Ovary (tissue), 9 donors: ENCODE data around the gene TPK1. TPM values are rescaled to one million over a fixed set of nuclear protein-coding genes. Genes with fewer than 3 reads are reported as not detected.

Experiments used
- DNase-seq, 5 donors: peaks; one replicate each; pipeline ENCODE4 v3.0.0-alpha.2; 2019 to 2020
- H3K27ac ChIP-seq, 2 donors: fragments of 200-600 bp; one replicate each; pipeline versions ENCODE4 v1.5.1 to v1.8.0; 2019 to 2022
- H3K27me3 ChIP-seq: fragments of 200-600 bp; one replicate; pipeline ENCODE4 v1.8.0; 2022
- H3K36me3 ChIP-seq: fragments of 200-600 bp; sonication (generic); one replicate; pipeline ENCODE4 v1.5.1; 2019
- H3K4me1 ChIP-seq: one replicate; pipeline ENCODE4 v1.8.1; 2013; ENCODE audit warnings: mild to moderate bottlenecking, moderate library complexity; ENCODE audit not compliant: insufficient read depth
- H3K4me3 ChIP-seq: fragments of 200-600 bp; sonication (generic); one replicate; pipeline ENCODE4 v1.5.1; 2017
- H3K9me3 ChIP-seq, 2 donors: fragments of 200-600 bp in 1 of 2; sonication (generic) in 1 of 2; one replicate each; pipeline versions ENCODE4 v1.5.1 to v1.8.1; 2013 to 2019; ENCODE audit warnings: mild to moderate bottlenecking in 1 of 2, moderate library complexity in 1 of 2
- EP300 ChIP-seq: sonication (generic); formaldehyde crosslinking; IDR thresholded peaks from one replicate; pipeline ENCODE4 v1.6.1; 2017; ENCODE audit warnings: antibody characterized with exemption
- POLR2A ChIP-seq: fragments of 450-650 bp; IDR thresholded peaks from one replicate; pipeline ENCODE4 v1.6.1; 2017; ENCODE audit warnings: antibody characterized with exemption, mild to moderate bottlenecking, moderate library complexity
- WGBS, 3 donors: extraction: QIAGEN DNeasy Blood & Tissue Kit in 1 of 3; methylation state at CpG; one replicate each; pipeline versions ENCODE4 v1.1.5 to v1.1.7; 2013 to 2017; 5-methylcytosine and 5-hydroxymethylcytosine counted together
- intact Hi-C, 4 donors: fragments of 100-400 bp; cut with DNase I; formaldehyde crosslinking; loops; one replicate each; pipeline versions ENCODE4 v1.11.0 to v1.15.1; 2022 to 2023
- polyA plus RNA-seq, 2 donors: library from polyadenylated mRNA; stranded (reverse); fragments of 200-250 nt in 1 of 2; fragments of 350-450 nt in 1 of 2; fragmentation: Illumina TruSeq in 1 of 2; extraction: RNeasy Lipid Tissue Mini Kit (QIAGEN cat#74804) in 1 of 2; gene quantifications; one replicate each; pipeline ENCODE4 v1.2.3, GENCODE V29; 2013 to 2014
- total RNA-seq, 7 donors: library from RNA; depleted of rRNA in 2 of 7; stranded (reverse); fragments of >200 nt in 2 of 7; fragmentation: NEBNext Ultra II Directional in 3 of 7; extraction: Animal tissue kit (Norgen Biotek cat#: 25700) in 3 of 7; gene quantifications; one replicate each; pipeline versions ENCODE4 v1.1.0 to v1.2.4, GENCODE V29; 2016 to 2023
- TF ChIP-seq, protein P1 (sequence below), 3 donors: fragments of 450-650 bp in 2 of 3; fragments of 200-600 bp in 1 of 3; IDR thresholded peaks; one replicate each; pipeline versions ENCODE4 v1.5.1 to v1.8.0; 2016 to 2022; ENCODE audit warnings: antibody characterized with exemption in 3 of 3, mild to moderate bottlenecking in 1 of 3
- donor health status: DM: no; HTN: no; CAD: no; lungs with moderate emphysema.
- donor health status: DM: no; HTN: no; CAD: no.
- donor health status: Bipolar disorder and iron deficiency.
- donor health status: DM: yes; HTN: yes; CAD: no.
- donor health status: DM: no; HTN: no; CAD: no.
- donor health status: DM: yes; HTN: yes; CAD: no.

Gene TPK1
- total and polyA plus RNA-seq, 9 donors = 3.2 to 13.1 (median 4.6) TPM

DNA sequence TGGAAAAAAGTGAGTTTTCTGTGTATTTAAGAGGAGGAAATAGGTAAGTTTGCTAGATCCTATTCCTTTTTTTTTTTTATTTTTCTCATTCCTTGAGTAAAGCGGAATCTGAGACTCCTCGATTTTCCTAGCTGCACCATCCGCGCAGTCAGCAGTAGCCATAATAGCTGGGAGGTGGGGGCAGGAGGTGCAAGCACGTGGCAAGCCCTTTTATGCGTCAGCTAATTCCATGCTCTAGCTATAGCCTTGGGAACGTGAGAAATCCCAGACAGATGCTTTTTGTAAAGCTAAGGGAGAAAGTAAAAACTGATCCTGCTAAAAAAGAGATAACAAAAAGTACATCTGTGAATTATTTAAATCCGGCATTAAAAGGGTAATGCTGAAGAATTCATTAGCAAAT is 33.2 kb upstream of the TPK1 start:
- TF ChIP-seq POLR2A = no peak
- TF ChIP-seq, protein P1, sequence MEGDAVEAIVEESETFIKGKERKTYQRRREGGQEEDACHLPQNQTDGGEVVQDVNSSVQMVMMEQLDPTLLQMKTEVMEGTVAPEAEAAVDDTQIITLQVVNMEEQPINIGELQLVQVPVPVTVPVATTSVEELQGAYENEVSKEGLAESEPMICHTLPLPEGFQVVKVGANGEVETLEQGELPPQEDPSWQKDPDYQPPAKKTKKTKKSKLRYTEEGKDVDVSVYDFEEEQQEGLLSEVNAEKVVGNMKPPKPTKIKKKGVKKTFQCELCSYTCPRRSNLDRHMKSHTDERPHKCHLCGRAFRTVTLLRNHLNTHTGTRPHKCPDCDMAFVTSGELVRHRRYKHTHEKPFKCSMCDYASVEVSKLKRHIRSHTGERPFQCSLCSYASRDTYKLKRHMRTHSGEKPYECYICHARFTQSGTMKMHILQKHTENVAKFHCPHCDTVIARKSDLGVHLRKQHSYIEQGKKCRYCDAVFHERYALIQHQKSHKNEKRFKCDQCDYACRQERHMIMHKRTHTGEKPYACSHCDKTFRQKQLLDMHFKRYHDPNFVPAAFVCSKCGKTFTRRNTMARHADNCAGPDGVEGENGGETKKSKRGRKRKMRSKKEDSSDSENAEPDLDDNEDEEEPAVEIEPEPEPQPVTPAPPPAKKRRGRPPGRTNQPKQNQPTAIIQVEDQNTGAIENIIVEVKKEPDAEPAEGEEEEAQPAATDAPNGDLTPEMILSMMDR (IDR thresholded peaks at IDR 0.05) = no peak
- TF ChIP-seq EP300 = no peak
- no peaks in the 10 kb centered on the region for H3K4me1 ChIP-seq
- WGBS, 3 donors = 12 to 31% (median 16%) methylated on average over 8 of the region's 8 CpGs
- DNase-seq = no peak
- H3K4me3 ChIP-seq = no peak overlapping the region
- no peaks in the 10 kb centered on the region for H3K27me3 ChIP-seq
- H3K27ac ChIP-seq = no peak overlapping the region
- no peaks in the 10 kb centered on the region for H3K9me3 ChIP-seq
- H3K36me3 ChIP-seq = no peaks in the 10 kb centered on the region
- intact Hi-C loops = no loop called here

DNA sequence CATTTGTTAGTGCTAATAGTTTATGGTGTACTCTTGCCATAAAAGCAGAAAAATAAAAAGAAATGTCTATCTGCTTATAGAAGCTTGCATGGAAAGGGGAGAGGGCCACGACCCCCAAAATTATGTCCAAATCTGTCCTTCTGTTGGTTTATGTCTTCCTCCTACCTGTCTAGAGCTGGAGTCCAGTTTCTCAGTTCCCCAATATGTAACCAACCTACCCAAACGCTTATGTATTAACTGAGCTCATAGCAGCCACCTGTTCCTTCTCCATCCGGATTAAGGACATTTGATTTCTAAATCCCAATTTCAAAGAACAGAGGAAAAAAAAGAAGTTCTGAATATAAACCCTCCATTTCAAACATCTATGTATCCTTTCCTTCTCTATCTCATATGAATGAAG is 30.3 kb upstream of the TPK1 start:
- Histone ChIP-seq H3K36me3 (no peaks in the 10 kb centered on the region), H3K27ac (no peak overlapping the region), H3K4me3 (no peak overlapping the region), H3K4me1 (no peaks in the 10 kb centered on the region), H3K27me3 (no peaks in the 10 kb centered on the region), H3K9me3 (no peaks in the 10 kb centered on the region)
- no peak for DNase-seq
- WGBS, 3 donors = 81 to 88% (median 83%) methylated on average over 3 of the region's 3 CpGs
- intact Hi-C loops = no loop called here
- TF ChIP-seq EP300 = no peak
- no peak for TF ChIP-seq POLR2A
- TF ChIP-seq, protein P1 (IDR thresholded peaks at IDR 0.05) = no peak

DNA sequence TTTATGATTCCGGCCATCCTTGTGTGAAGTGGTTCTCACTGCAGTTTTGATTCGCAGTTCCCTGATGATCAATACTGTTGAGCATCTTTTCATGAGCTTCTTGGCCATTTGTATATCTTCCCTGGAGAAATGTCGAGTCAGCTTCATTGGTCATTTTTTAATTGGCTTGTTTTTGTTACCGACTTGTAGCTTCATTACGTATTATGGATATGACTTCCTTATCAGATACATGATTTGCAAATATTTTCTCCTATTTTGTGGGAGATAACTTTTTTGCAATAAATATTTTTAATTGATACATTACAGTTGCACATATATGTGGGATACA is 27.4 kb upstream of the TPK1 start:
- no peaks in the 10 kb centered on the region for H3K36me3 ChIP-seq
- no peaks in the 10 kb centered on the region for H3K27me3 ChIP-seq
- TF ChIP-seq, protein P1 (IDR thresholded peaks at IDR 0.05) = no peak
- TF ChIP-seq POLR2A = no peak
- TF ChIP-seq EP300 = no peak
- WGBS, 3 donors = 85 to 88% (median 87%) methylated on average over 5 of the region's 5 CpGs
- no peaks in the 10 kb centered on the region for H3K9me3 ChIP-seq
- H3K4me1 ChIP-seq = no peaks in the 10 kb centered on the region
- H3K27ac ChIP-seq = no peak overlapping the region
- no peak for DNase-seq
- H3K4me3 ChIP-seq = no peak overlapping the region
- intact Hi-C loops = no loop called here

DNA sequence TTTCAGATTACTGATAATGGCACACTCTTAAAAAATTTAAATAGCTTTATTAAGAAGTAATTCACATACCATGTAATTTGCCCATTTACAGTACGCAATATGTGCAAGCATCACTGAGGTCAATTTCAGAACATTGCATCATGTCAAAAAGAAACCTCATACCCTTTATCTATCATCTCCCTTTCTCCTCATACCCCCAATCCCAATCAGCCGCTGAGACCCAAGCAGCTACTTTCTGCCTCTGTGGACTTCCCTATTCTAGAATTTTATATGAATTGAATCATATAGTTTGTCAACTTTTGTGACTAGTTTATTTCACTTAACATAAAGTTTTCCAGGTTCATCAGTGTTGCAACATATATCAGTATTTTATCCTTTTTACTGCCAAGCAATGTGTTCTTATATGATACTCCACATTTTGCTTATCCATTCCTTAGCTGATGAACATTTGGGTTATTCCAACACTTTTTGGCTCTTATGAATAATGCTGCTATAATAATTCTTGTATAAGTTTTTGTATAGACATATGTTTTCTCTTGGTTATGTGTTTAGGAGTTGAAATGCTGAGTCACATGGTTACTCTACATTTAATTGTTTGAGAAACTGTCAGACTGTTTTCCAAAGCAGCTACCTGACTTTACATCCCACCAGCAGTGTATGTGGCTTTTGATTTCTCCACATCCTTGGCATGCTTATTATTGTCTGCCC is 26.9 kb upstream of the TPK1 start:
- H3K27me3 ChIP-seq = no peaks in the 10 kb centered on the region
- TF ChIP-seq, protein P1 (IDR thresholded peaks at IDR 0.05) = no peak
- TF ChIP-seq EP300 = no peak
- TF ChIP-seq POLR2A = no peak
- H3K27ac ChIP-seq = no peak overlapping the region
- 94 to 99% (median 96%) methylated on average over 2 of the region's 2 CpGs for WGBS, 3 donors
- no peaks in the 10 kb centered on the region for H3K9me3 ChIP-seq
- intact Hi-C loops = no loop called here
- no peaks in the 10 kb centered on the region for H3K36me3 ChIP-seq
- H3K4me3 ChIP-seq = no peak overlapping the region
- no peak for DNase-seq
- H3K4me1 ChIP-seq = no peaks in the 10 kb centered on the region
